Calu3 (cell line): ENCODE measurements around the gene ZNF618. TPM values are rescaled to one million over a fixed set of nuclear protein-coding genes. Genes with fewer than 3 reads are reported as not detected.

Experiments used
- BruUV-seq: library from RNA; stranded (reverse); fragments of 400-500 nt; replicated peaks from 2 replicates; lab custom pipeline; 2021; lab: Mats Ljungman, UMichigan
- CTCF ChIA-PET: fragments of 300-600 bp; sonication (Branson Sonifier 250); formaldehyde crosslinking; loops from one replicate; lab custom pipeline; 2022; ENCODE audit warnings: antibody characterized with exemption; lab: Charles Lee
- DNase-seq: peaks from one replicate; pipeline ENCODE4 v3.0.0; 2022
- H3K27ac Mint-ChIP-seq: one replicate; pipeline ENCODE4 v1.8.0; 2022; ENCODE audit warnings: mixed read lengths; ENCODE audit not compliant: unreplicated experiment
- H3K27me3 Mint-ChIP-seq: one replicate; pipeline ENCODE4 v1.8.0; 2022; ENCODE audit warnings: mixed read lengths; ENCODE audit not compliant: unreplicated experiment
- H3K36me3 Mint-ChIP-seq: one replicate; pipeline ENCODE4 v1.8.0; 2022; ENCODE audit warnings: mild to moderate bottlenecking, moderate library complexity, mixed read lengths; ENCODE audit not compliant: insufficient read depth, unreplicated experiment
- H3K4me1 Mint-ChIP-seq: one replicate; pipeline ENCODE4 v1.8.0; 2022; ENCODE audit warnings: mild to moderate bottlenecking, low read depth, mixed read lengths; ENCODE audit not compliant: unreplicated experiment
- H3K4me3 Mint-ChIP-seq: one replicate; pipeline ENCODE4 v1.8.0; 2022; ENCODE audit warnings: mild to moderate bottlenecking, low read depth, moderate library complexity, mixed read lengths; ENCODE audit not compliant: unreplicated experiment
- H3K9me3 Mint-ChIP-seq: one replicate; pipeline ENCODE4 v1.8.0; 2022; ENCODE audit warnings: low read depth, mixed read lengths; ENCODE audit not compliant: unreplicated experiment
- intact Hi-C: fragments of 100-400 bp; cut with micrococcal nuclease; formaldehyde crosslinking; loops from one replicate; pipeline ENCODE4 v1.10.0; 2022; ENCODE audit not compliant: unreplicated experiment
- total RNA-seq: library from RNA; stranded (reverse); gene quantifications from 2 replicates; pipeline ENCODE4 v1.2.3, GENCODE V29; 2022
- TF ChIP-seq, protein P1 (sequence below): fragments of 200-600 bp; IDR thresholded peaks from one replicate; pipeline ENCODE4 v1.8.0; 2022; ENCODE audit warnings: antibody characterized with exemption; ENCODE audit not compliant: unreplicated experiment

Gene ZNF618
- total RNA-seq, 1 experiment from 2014 or later: 20.3 TPM

DNA sequence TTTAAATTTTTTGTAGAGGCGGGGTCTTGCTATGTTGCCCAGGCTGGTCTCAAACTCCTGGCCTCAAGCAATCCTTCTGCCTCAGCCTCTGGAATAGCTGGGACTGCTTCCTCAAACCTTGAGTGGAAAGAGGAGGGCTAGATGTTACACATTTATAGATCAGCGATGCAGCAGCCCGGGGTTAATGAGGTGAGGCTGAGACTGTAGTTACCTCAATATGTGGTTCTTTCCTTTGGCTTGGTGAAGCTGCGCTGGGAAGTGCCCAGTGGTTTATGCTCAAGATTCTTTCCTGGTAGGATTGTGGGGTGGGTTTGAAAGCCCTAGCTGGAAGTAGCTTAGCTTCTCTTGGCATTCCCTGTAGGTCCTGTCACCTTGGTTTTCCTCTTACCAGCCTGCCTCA, 22.5 kb downstream of the ZNF618 start:
- DNase-seq: no peak
- intact Hi-C loops: no loop called here
- CTCF ChIA-PET: no interaction called here
- H3K27ac Mint-ChIP-seq: no peak overlapping the region
- BruUV-seq: no TSS peak
- H3K27me3 Mint-ChIP-seq: no peaks in the 10 kb centered on the region
- TF ChIP-seq, protein P1, sequence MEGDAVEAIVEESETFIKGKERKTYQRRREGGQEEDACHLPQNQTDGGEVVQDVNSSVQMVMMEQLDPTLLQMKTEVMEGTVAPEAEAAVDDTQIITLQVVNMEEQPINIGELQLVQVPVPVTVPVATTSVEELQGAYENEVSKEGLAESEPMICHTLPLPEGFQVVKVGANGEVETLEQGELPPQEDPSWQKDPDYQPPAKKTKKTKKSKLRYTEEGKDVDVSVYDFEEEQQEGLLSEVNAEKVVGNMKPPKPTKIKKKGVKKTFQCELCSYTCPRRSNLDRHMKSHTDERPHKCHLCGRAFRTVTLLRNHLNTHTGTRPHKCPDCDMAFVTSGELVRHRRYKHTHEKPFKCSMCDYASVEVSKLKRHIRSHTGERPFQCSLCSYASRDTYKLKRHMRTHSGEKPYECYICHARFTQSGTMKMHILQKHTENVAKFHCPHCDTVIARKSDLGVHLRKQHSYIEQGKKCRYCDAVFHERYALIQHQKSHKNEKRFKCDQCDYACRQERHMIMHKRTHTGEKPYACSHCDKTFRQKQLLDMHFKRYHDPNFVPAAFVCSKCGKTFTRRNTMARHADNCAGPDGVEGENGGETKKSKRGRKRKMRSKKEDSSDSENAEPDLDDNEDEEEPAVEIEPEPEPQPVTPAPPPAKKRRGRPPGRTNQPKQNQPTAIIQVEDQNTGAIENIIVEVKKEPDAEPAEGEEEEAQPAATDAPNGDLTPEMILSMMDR: no peak
- H3K36me3 Mint-ChIP-seq: no peaks in the 10 kb centered on the region
- no peaks in the 10 kb centered on the region for H3K9me3 Mint-ChIP-seq
- H3K4me1 Mint-ChIP-seq: no peaks in the 10 kb centered on the region
- H3K4me3 Mint-ChIP-seq: no peak overlapping the region

DNA sequence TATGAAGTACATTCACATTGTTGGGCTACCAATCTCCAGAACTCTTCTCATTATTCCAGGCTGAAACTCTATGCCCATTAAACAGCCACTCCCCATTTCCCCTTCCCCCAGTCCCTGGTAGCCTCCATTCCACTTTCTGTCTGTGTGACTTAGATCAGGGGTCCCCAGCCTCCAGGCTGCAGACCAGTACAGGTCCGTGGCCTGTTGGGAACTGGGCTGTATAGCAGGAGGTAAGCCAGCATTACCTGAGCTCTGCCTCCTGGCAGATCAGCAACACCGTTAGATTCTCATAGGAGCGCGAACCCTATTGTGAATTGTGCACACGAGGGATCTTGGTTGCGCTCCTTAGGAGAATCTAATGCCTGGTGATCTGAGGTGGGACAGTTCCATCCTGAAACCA, 23.1 kb downstream of the ZNF618 start:
- H3K4me3 Mint-ChIP-seq: no peak overlapping the region
- H3K27ac Mint-ChIP-seq: no peak overlapping the region
- CTCF ChIA-PET: no interaction called here
- H3K9me3 Mint-ChIP-seq: peaks cover 3% of the 10 kb centered on the region
- H3K4me1 Mint-ChIP-seq: no peaks in the 10 kb centered on the region
- H3K27me3 Mint-ChIP-seq: no peaks in the 10 kb centered on the region
- no peak for DNase-seq
- BruUV-seq: no TSS peak
- intact Hi-C loops: no loop called here
- peaks cover 3% of the 10 kb centered on the region for H3K36me3 Mint-ChIP-seq
- TF ChIP-seq, protein P1: no peak

DNA sequence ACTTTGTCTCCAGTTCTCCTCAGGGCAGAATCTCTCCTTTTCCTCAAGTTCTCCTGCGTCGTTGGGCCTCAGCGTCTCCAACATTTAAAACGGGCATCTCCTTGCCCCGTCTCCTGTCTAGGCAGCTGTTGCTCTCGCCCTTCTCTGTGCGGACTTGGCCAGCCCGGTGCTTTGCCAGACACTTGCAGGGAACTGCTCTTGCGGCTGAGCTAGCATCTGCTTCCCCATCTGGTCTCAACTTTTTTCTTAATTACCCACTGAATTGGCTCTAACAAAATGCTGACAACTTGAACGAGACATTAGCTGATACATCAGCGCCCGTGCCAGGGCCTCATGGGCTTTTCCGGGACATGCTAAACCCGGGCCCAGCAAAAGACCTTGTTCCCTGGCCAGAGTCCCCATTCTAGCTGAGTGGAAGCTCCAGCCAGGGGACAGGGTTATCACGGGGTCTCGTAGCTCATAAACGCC, 25.1 kb downstream of the ZNF618 start:
- no peak overlapping the region for H3K4me3 Mint-ChIP-seq
- DNase-seq: no peak
- peaks cover 4% of the 10 kb centered on the region for H3K4me1 Mint-ChIP-seq
- peaks cover 3% of the 10 kb centered on the region for H3K36me3 Mint-ChIP-seq
- H3K9me3 Mint-ChIP-seq: peaks cover 5% of the 10 kb centered on the region
- TF ChIP-seq, protein P1: no peak
- no peak overlapping the region for H3K27ac Mint-ChIP-seq
- CTCF ChIA-PET: no interaction called here
- intact Hi-C loops: no loop called here
- no peaks in the 10 kb centered on the region for H3K27me3 Mint-ChIP-seq
- no TSS peak for BruUV-seq

DNA sequence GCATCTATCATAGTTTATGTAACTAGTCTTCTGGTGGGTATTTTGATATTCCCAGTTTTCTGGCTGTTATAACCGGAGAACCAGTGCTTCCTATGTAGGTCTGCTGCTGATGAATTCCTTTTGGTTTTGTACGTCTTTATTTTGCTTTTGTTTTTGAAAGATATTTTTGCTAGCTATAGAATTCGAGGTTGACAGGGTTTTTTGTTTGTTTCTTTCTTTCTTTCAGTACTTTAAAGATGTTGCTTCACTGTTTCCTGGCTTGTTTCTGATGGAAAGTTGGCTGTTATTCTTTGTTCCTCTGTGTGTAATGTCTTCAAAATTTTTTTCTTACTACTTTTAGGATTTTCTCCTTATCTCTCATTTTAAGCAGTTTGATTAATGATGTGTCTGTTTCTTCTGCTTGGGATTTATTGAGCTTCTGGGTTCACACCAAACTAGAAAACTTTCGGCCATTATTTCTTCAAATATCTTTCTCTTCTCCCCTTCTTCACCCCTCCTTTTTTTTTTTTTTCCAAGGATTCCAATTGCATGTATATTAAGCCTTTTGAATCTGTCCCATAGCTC, 27.5 kb downstream of the ZNF618 start:
- TF ChIP-seq, protein P1: no peak
- H3K27me3 Mint-ChIP-seq: no peaks in the 10 kb centered on the region
- no peak for DNase-seq
- no peak overlapping the region for H3K27ac Mint-ChIP-seq
- no peak overlapping the region for H3K4me3 Mint-ChIP-seq
- H3K9me3 Mint-ChIP-seq: peaks cover 5% of the 10 kb centered on the region
- peaks cover 3% of the 10 kb centered on the region for H3K36me3 Mint-ChIP-seq
- CTCF ChIA-PET: no interaction called here
- intact Hi-C loops: no loop called here
- H3K4me1 Mint-ChIP-seq: peaks cover 15% of the 10 kb centered on the region
- BruUV-seq: no TSS peak
